Rectal smooth muscle tissue (tissue), 1 donor: ENCODE data around the gene PLEKHG2.

Experiments
- H3K27ac ChIP-seq: one replicate; pipeline ENCODE4 v1.7.0; 2013; ENCODE audit warnings: low read depth, low read length, inconsistent platforms
- H3K27me3 ChIP-seq: one replicate; pipeline ENCODE4 v1.7.0; 2013; ENCODE audit warnings: low read length; ENCODE audit not compliant: control insufficient read depth, insufficient read depth
- H3K36me3 ChIP-seq: one replicate; pipeline ENCODE4 v1.7.0; 2013; ENCODE audit warnings: low read length; ENCODE audit not compliant: control insufficient read depth, insufficient read depth
- H3K4me1 ChIP-seq: one replicate; pipeline ENCODE4 v1.7.0; 2013; ENCODE audit warnings: low read length; ENCODE audit not compliant: control insufficient read depth, insufficient read depth
- H3K4me3 ChIP-seq: one replicate; pipeline ENCODE4 v1.7.0; 2013; ENCODE audit warnings: low read length
- H3K9ac ChIP-seq: one replicate; pipeline ENCODE4 v1.7.0; 2013; ENCODE audit warnings: low read length

The PLEKHG2 gene

GRCh38 chr19:39389631-39390414, 22.6 kb upstream of the PLEKHG2 start:
- H3K27ac ChIP-seq: peak overlapping the region; percentile 99
- H3K36me3 ChIP-seq: peaks cover 41% of the 10 kb centered on the region
- peaks cover 13% of the 10 kb centered on the region for H3K4me1 ChIP-seq

GRCh38 chr19:39390451-39390750, 22.1 kb upstream of the PLEKHG2 start:
- Histone ChIP-seq H3K4me1 (peaks cover 13% of the 10 kb centered on the region), H3K9ac (peak overlapping the region; percentile 81), H3K4me3 (peak overlapping the region; percentile 89), H3K27me3 (no peaks in the 10 kb centered on the region), H3K36me3 (peaks cover 44% of the 10 kb centered on the region), H3K27ac (peak overlapping the region; percentile 99)

More at GRCh38 chr19:39389631-39390414, 22.6 kb upstream of the PLEKHG2 start:
- peak overlapping the region; percentile 89 for H3K4me3 ChIP-seq
- no peaks in the 10 kb centered on the region for H3K27me3 ChIP-seq
- H3K9ac ChIP-seq: no peak overlapping the region

GRCh38 chr19:39390751-39391437, 21.6 kb upstream of the PLEKHG2 start, which contains the start of the genes MED29 and PAF1:
Gene MED29 (plus strand): TSS chr19:39391378. CDS start chr19:39391423, 45 bp downstream.
Gene PAF1 (minus strand): TSS chr19:39391106. CDS start chr19:39390864, 242 bp downstream.
- Histone ChIP-seq H3K27me3 (no peaks in the 10 kb centered on the region), H3K9ac (peak within 1 kb of the TSS; percentile 94), H3K27ac (peak within 1 kb of the TSS; percentile 99), H3K4me3 (peak within 1 kb of the TSS; percentile 99), H3K36me3 (peaks cover 41% of the 10 kb centered on the region), H3K4me1 (peaks cover 13% of the 10 kb centered on the region)

GRCh38 chr19:39397360-39398296, 14.8 kb upstream of the PLEKHG2 start:
- H3K4me1 ChIP-seq: peaks cover 13% of the 10 kb centered on the region
- H3K27me3 ChIP-seq: no peaks in the 10 kb centered on the region
- H3K27ac ChIP-seq: peak overlapping the region; percentile 83
- peaks cover 10% of the 10 kb centered on the region for H3K36me3 ChIP-seq
- H3K9ac ChIP-seq: peak overlapping the region; percentile 27
- peak overlapping the region; percentile 4 for H3K4me3 ChIP-seq

GRCh38 chr19:39398297-39398864, 14.1 kb upstream of the PLEKHG2 start:
- Histone ChIP-seq H3K9ac (no peak overlapping the region), H3K27ac (peak overlapping the region; percentile 83), H3K36me3 (peaks cover 9% of the 10 kb centered on the region), H3K4me3 (peak overlapping the region; percentile 4), H3K4me1 (peaks cover 13% of the 10 kb centered on the region), H3K27me3 (no peaks in the 10 kb centered on the region)

- Histone ChIP-seq H3K27me3 (no peaks in the 10 kb centered on the region), H3K36me3 (peaks cover 3% of the 10 kb centered on the region), H3K4me3 (no peak overlapping the region), H3K27ac (no peak overlapping the region), H3K4me1 (peaks cover 15% of the 10 kb centered on the region), H3K9ac (no peak overlapping the region)
Observed at GRCh38 chr19:39399668-39400050, 12.8 kb upstream of the PLEKHG2 start.

GRCh38 chr19:39400061-39400460, 12.4 kb upstream of the PLEKHG2 start:
- Histone ChIP-seq H3K9ac (no peak overlapping the region), H3K27me3 (no peaks in the 10 kb centered on the region), H3K4me1 (peaks cover 15% of the 10 kb centered on the region), H3K36me3 (peaks cover under 1% of the 10 kb centered on the region), H3K4me3 (no peak overlapping the region), H3K27ac (no peak overlapping the region)

- H3K4me1 ChIP-seq: peaks cover 19% of the 10 kb centered on the region
- no peaks in the 10 kb centered on the region for H3K27me3 ChIP-seq
- H3K27ac ChIP-seq: peak overlapping the region; percentile 100
- no peak overlapping the region for H3K4me3 ChIP-seq
- H3K9ac ChIP-seq: no peak overlapping the region
- H3K36me3 ChIP-seq: no peaks in the 10 kb centered on the region
Observed at GRCh38 chr19:39401070-39401548, 11.4 kb upstream of the PLEKHG2 start.

- peak overlapping the region; percentile 100 for H3K27ac ChIP-seq
- peaks cover 19% of the 10 kb centered on the region for H3K4me1 ChIP-seq
- peak overlapping the region; percentile 32 for H3K9ac ChIP-seq
- peak overlapping the region; percentile 48 for H3K4me3 ChIP-seq
- peaks cover under 1% of the 10 kb centered on the region for H3K36me3 ChIP-seq
- H3K27me3 ChIP-seq: no peaks in the 10 kb centered on the region
Observed at GRCh38 chr19:39401549-39402345, 10.7 kb upstream of the PLEKHG2 start.

- H3K27ac ChIP-seq: peak overlapping the region; percentile 100
- peak overlapping the region; percentile 91 for H3K9ac ChIP-seq
- H3K36me3 ChIP-seq: peaks cover 7% of the 10 kb centered on the region
- peaks cover 19% of the 10 kb centered on the region for H3K4me1 ChIP-seq
- H3K4me3 ChIP-seq: peak overlapping the region; percentile 74
- H3K27me3 ChIP-seq: no peaks in the 10 kb centered on the region
Observed at GRCh38 chr19:39402346-39403300, 9.8 kb upstream of the PLEKHG2 start.
